GM12865 (cell line): ENCODE data around the gene RAB36.
A peak's percentile ranks its signal among the peaks of the same experiment; 100 is the strongest.

Experiments
- DNase-seq: peaks from one replicate; pipeline ENCODE4 v3.0.0; 2010; ENCODE audit warnings: low read depth
- H3K4me3 ChIP-seq: 2 replicates; pipeline ENCODE4 v1.5.1; 2011; ENCODE audit warnings: mild to moderate bottlenecking, low read depth, low read length, control low read depth
- TF ChIP-seq, protein P1 (sequence below): IDR thresholded peaks from 2 replicates; pipeline ENCODE4 v1.5.1; 2011; ENCODE audit warnings: low read length, control low read depth, low read depth, inconsistent platforms; ENCODE audit not compliant: insufficient read depth; ENCODE audit errors: missing control alignments

RAB36 gene

GRCh38 chr22:23147617-23148387, 2.5 kb downstream of the RAB36 start:
- H3K4me3 ChIP-seq = no peak overlapping the region
- no peak for DNase-seq
- TF ChIP-seq, protein P1, sequence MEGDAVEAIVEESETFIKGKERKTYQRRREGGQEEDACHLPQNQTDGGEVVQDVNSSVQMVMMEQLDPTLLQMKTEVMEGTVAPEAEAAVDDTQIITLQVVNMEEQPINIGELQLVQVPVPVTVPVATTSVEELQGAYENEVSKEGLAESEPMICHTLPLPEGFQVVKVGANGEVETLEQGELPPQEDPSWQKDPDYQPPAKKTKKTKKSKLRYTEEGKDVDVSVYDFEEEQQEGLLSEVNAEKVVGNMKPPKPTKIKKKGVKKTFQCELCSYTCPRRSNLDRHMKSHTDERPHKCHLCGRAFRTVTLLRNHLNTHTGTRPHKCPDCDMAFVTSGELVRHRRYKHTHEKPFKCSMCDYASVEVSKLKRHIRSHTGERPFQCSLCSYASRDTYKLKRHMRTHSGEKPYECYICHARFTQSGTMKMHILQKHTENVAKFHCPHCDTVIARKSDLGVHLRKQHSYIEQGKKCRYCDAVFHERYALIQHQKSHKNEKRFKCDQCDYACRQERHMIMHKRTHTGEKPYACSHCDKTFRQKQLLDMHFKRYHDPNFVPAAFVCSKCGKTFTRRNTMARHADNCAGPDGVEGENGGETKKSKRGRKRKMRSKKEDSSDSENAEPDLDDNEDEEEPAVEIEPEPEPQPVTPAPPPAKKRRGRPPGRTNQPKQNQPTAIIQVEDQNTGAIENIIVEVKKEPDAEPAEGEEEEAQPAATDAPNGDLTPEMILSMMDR = no peak

- H3K4me3 ChIP-seq = no peak overlapping the region
- TF ChIP-seq, protein P1 = no peak
- DNase-seq = no peak
Measured at GRCh38 chr22:23149743-23150238, 4.5 kb downstream of the RAB36 start.

DNA sequence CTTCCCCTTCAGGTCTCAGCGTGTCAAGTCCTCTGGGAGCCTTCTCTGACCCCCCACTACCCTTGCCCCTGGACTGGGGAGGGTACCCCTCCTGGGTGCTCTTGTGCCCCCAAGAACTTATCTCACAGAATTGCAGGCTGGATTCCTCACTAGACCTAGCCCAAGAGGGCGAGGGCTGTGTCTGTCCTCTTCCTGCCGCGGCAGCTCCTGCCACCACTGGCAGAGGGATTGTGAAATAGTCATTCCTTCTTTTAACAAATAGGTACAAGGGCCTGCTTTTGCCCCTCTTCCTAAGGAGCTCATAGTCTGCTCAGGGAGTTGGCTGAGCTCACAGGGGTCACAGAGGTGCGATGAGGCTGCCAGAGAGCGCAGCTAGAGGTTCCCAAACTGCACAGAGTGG, 5.5 kb downstream of the RAB36 start:
- no peak for DNase-seq
- no peak overlapping the region for H3K4me3 ChIP-seq
- TF ChIP-seq, protein P1 = no peak

DNA sequence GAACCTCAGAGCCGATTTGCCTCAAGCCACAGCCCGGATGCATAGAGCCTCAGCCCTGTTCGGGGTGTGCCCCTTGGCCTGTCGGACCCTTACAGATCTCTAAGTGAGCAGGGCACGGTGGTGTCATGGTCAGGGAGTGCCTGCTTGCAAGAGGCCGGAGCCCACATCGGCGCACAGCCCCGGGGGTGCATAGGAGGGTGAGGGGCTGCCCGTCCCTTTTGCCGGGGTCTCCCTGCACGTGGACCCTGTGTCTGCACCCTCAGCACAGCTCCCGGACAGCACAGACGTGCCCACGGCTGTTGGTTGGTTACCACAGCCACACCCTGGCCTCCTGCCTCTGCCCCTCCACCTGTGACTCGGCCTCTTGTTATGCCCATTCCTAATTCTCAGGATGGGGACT, 6.5 kb downstream of the RAB36 start:
- no peak for DNase-seq
- H3K4me3 ChIP-seq = no peak overlapping the region
- TF ChIP-seq, protein P1 = no peak

GRCh38 chr22:23152238-23153114, 7.2 kb downstream of the RAB36 start:
- DNase-seq = peak; percentile 71

GRCh38 chr22:23153994-23154393, 8.7 kb downstream of the RAB36 start:
- TF ChIP-seq, protein P1 = no peak
- no peak overlapping the region for H3K4me3 ChIP-seq
- no peak for DNase-seq

More at GRCh38 chr22:23152238-23153114, 7.2 kb downstream of the RAB36 start:
- TF ChIP-seq, protein P1 = no peak
- H3K4me3 ChIP-seq = peak overlapping the region; percentile 45
